ENCODE measurements around the gene SRRM2. TPM values are rescaled to one million over a fixed set of nuclear protein-coding genes. Genes with fewer than 3 reads are reported as not detected.

SRRM2 gene
- total and polyA plus RNA-seq, 4 donors, result 316 to 589 (median 447) TPM

- Histone ChIP-seq H3K4me3 (no peak overlapping the region), H3K27me3 (ENCODE audit: control insufficient read depth in 3 of 3, insufficient read depth in 3 of 3, low read length in 2 of 3) (no peaks in the 10 kb centered on the region), H3K27ac (ENCODE audit: low read depth in 1 of 2, low read length in 1 of 2) (no peak overlapping the region), H3K4me1 (ENCODE audit: control insufficient read depth in 5 of 5, insufficient read depth in 5 of 5, low read length in 5 of 5) (no peaks in the 10 kb centered on the region), H3K9ac (ENCODE audit: insufficient read depth in 1 of 2, low read length in 2 of 2) (no peak overlapping the region), H3K9me3 (ENCODE audit: control insufficient read depth in 4 of 4, insufficient read depth in 3 of 4, low read length in 3 of 4) (no peaks in the 10 kb centered on the region), H3K36me3 (ENCODE audit: control insufficient read depth in 4 of 4, insufficient read depth in 4 of 4, low read length in 4 of 4) (peaks cover 3 to 75% (median 8%) of the 10 kb centered on the region in 4 donors)
- no peak for TF ChIP-seq CTCF (IDR thresholded peaks at IDR 0.05; ENCODE audit: control extremely low read depth, extremely low read depth)
- no peak for DNase-seq
- WGBS, 2 donors, result 95 to 97% methylated on average over 20 to 22 of the region's 22 CpGs
- no peak for ATAC-seq (ENCODE audit: insufficient read depth, low FRiP score)
These were observed 45.7 kb upstream of the SRRM2 start for GRCh38 chr16:2706611-2707311.

GRCh38 chr16:2707368-2708289, 44.8 kb upstream of the SRRM2 start:
- no peak overlapping the region for H3K4me3 ChIP-seq
- no peaks in the 10 kb centered on the region for H3K9me3 ChIP-seq (ENCODE audit: control insufficient read depth in 4 of 4, insufficient read depth in 3 of 4, low read length in 3 of 4)
- no peak overlapping the region for H3K9ac ChIP-seq (ENCODE audit: insufficient read depth in 1 of 2, low read length in 2 of 2)
- no peak for TF ChIP-seq CTCF (IDR thresholded peaks at IDR 0.05; ENCODE audit: control extremely low read depth, extremely low read depth)
- H3K27me3 ChIP-seq (ENCODE audit: control insufficient read depth in 3 of 3, insufficient read depth in 3 of 3, low read length in 2 of 3), result no peaks in the 10 kb centered on the region
- WGBS, 2 donors, result 94 to 95% methylated on average over 51 of the region's 51 CpGs
- H3K4me1 ChIP-seq (ENCODE audit: control insufficient read depth in 5 of 5, insufficient read depth in 5 of 5, low read length in 5 of 5), result no peaks in the 10 kb centered on the region
- DNase-seq (no peak), ATAC-seq (ENCODE audit: insufficient read depth, low FRiP score) (no peak)
- H3K27ac ChIP-seq (ENCODE audit: low read depth in 1 of 2, low read length in 1 of 2), result no peak overlapping the region
- peaks cover 3 to 69% (median 8%) of the 10 kb centered on the region in 4 donors for H3K36me3 ChIP-seq (ENCODE audit: control insufficient read depth in 4 of 4, insufficient read depth in 4 of 4, low read length in 4 of 4)

- DNase-seq (no peak), ATAC-seq (ENCODE audit: insufficient read depth, low FRiP score) (no peak)
- Histone ChIP-seq H3K27me3 (ENCODE audit: control insufficient read depth in 3 of 3, insufficient read depth in 3 of 3, low read length in 2 of 3) (no peaks in the 10 kb centered on the region), H3K9me3 (ENCODE audit: control insufficient read depth in 4 of 4, insufficient read depth in 3 of 4, low read length in 3 of 4) (no peaks in the 10 kb centered on the region), H3K9ac (ENCODE audit: insufficient read depth in 1 of 2, low read length in 2 of 2) (no peak overlapping the region), H3K4me1 (ENCODE audit: control insufficient read depth in 5 of 5, insufficient read depth in 5 of 5, low read length in 5 of 5) (no peaks in the 10 kb centered on the region), H3K36me3 (ENCODE audit: control insufficient read depth in 4 of 4, insufficient read depth in 4 of 4, low read length in 4 of 4) (peaks cover 2 to 62% (median 8%) of the 10 kb centered on the region in 4 donors), H3K27ac (ENCODE audit: low read depth in 1 of 2, low read length in 1 of 2) (no peak overlapping the region), H3K4me3 (no peak overlapping the region)
- WGBS, 2 donors, result 94 to 95% methylated on average over 14 of the region's 14 CpGs
- TF ChIP-seq CTCF (IDR thresholded peaks at IDR 0.05; ENCODE audit: control extremely low read depth, extremely low read depth), result no peak
These were observed 44.2 kb upstream of the SRRM2 start for GRCh38 chr16:2708290-2708639.
